Uterus (tissue), 4 donors: ENCODE measurements around the gene ST6GALNAC4. TPM values are rescaled to one million over a fixed set of nuclear protein-coding genes. Genes with fewer than 3 reads are reported as not detected.

Experiments used
- DNase-seq, 2 donors: peaks; one replicate each; pipeline ENCODE4 v3.0.0-alpha.2; 2019 to 2020
- H3K27ac ChIP-seq, 2 donors: fragments of 200-600 bp; sonication (generic); 1 replicate in 1 of 2; 2 replicates in 1 of 2; pipeline ENCODE4 v1.5.1; 2016 to 2018
- H3K27me3 ChIP-seq, 2 donors: fragments of 200-600 bp; sonication (generic); one replicate each; pipeline ENCODE4 v1.5.1; 2018 to 2019; ENCODE audit warnings: control low read depth in 1 of 2
- H3K36me3 ChIP-seq, 2 donors: fragments of 200-600 bp; sonication (generic); one replicate each; pipeline ENCODE4 v1.5.1; 2019; ENCODE audit warnings: control low read depth in 1 of 2
- H3K4me1 ChIP-seq, 2 donors: fragments of 200-600 bp; sonication (generic); one replicate each; pipeline ENCODE4 v1.5.1; 2018 to 2019; ENCODE audit warnings: control low read depth in 1 of 2
- H3K4me3 ChIP-seq, 2 donors: fragments of 200-600 bp; sonication (generic); 1 replicate in 1 of 2; 2 replicates in 1 of 2; pipeline ENCODE4 v1.5.1; 2018 to 2019; ENCODE audit warnings: mild to moderate bottlenecking in 1 of 2
- H3K9me3 ChIP-seq, 2 donors: fragments of 200-600 bp; sonication (generic); one replicate each; pipeline ENCODE4 v1.5.1; 2019; ENCODE audit warnings: control low read depth in 1 of 2
- POLR2A ChIP-seq, 2 donors: fragments of 450-650 bp; IDR thresholded peaks; one replicate each; pipeline ENCODE4 v1.6.1; 2016; ENCODE audit warnings: antibody characterized with exemption in 2 of 2, mild to moderate bottlenecking in 1 of 2, moderate library complexity in 1 of 2
- intact Hi-C: fragments of 100-400 bp; cut with DNase I; formaldehyde crosslinking; loops from one replicate; pipeline ENCODE4 v1.15.1; 2023; ENCODE audit warnings: low total_unique reads
- total RNA-seq, 4 donors: library from RNA; depleted of rRNA in 3 of 4; stranded (reverse); fragments of >200 nt in 3 of 4; gene quantifications; one replicate each; pipeline versions ENCODE4 v1.1.0 to v1.2.4, GENCODE V29; 2014 to 2023
- TF ChIP-seq, protein P1 (sequence below), 4 experiments: fragments of 200-600 bp in 2 of 4; fragments of 450-650 bp in 2 of 4; sonication (generic) in 2 of 4; IDR thresholded peaks; one replicate each; pipeline ENCODE4 v1.5.1; 2016 to 2019; ENCODE audit warnings: antibody characterized with exemption in 4 of 4, mild to moderate bottlenecking in 2 of 4, moderate library complexity in 1 of 4
- donor health status: DM: yes; HTN: yes; CAD: no.

Gene ST6GALNAC4, protein sequence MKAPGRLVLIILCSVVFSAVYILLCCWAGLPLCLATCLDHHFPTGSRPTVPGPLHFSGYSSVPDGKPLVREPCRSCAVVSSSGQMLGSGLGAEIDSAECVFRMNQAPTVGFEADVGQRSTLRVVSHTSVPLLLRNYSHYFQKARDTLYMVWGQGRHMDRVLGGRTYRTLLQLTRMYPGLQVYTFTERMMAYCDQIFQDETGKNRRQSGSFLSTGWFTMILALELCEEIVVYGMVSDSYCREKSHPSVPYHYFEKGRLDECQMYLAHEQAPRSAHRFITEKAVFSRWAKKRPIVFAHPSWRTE
- total RNA-seq, result 10 to 100 TPM in 3 of 4 donors, under 1 TPM in 1; 0.59 to 41.7 (median 20.7) TPM

DNA sequence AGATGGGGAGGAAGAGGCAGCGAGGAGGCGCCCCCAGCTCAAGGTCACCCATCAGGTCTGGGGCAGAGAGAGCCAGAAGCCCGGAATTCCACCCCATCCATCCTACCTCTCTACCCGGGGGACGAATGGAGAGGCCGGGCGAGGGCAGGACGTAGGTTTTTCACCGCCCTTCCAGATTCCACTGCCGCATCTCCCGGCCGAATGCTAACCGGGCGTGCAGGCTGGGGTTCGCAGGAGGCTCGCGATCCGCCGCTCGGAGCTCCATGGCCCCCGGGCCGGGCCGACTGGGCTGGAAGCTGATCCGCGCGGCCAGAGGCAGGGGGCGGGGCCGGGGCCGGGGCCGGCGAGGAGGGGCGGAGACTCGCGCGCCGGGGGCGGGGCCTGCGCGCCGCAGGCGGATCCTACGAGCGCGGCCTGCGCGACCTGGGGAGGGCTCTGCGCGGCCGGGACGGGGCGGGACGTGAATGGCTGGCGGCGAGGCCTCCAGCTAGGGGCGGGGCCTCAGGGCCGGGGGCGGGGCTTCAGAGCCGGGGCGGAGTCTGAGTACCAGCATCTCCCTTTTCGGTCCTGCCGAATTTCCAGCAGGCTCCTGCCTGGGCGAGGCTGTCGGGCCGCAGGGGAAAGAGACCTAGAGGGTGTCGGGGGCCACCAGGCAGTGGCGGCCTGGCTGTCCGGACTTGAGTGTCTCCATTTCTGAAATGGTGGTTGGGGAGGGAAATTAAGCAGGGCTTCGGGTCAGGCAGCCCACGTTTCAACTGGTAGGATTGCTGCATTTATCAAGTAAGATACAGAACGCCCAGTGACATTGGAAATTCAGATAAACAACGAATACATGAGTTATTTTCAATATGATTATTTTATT is at the start of gene ST6GALNAC4:
Gene ST6GALNAC4 (minus strand): TSS at position 322 of the 862 bp plus-strand sequence. CDS start 622 bp downstream, outside the sequence.
- Histone ChIP-seq H3K27ac (peak within 1 kb of the TSS; percentile 70 to 78), H3K4me3 (peak within 1 kb of the TSS; percentile 58 to 81), H3K27me3 (no peaks in the 10 kb centered on the region), H3K4me1 (peaks cover 3 to 4% of the 10 kb centered on the region in 2 donors), H3K9me3 (no peaks in the 10 kb centered on the region), H3K36me3 (no peaks in the 10 kb centered on the region)
- intact Hi-C loops, result no loop called here
- TF ChIP-seq, protein P1, sequence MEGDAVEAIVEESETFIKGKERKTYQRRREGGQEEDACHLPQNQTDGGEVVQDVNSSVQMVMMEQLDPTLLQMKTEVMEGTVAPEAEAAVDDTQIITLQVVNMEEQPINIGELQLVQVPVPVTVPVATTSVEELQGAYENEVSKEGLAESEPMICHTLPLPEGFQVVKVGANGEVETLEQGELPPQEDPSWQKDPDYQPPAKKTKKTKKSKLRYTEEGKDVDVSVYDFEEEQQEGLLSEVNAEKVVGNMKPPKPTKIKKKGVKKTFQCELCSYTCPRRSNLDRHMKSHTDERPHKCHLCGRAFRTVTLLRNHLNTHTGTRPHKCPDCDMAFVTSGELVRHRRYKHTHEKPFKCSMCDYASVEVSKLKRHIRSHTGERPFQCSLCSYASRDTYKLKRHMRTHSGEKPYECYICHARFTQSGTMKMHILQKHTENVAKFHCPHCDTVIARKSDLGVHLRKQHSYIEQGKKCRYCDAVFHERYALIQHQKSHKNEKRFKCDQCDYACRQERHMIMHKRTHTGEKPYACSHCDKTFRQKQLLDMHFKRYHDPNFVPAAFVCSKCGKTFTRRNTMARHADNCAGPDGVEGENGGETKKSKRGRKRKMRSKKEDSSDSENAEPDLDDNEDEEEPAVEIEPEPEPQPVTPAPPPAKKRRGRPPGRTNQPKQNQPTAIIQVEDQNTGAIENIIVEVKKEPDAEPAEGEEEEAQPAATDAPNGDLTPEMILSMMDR (IDR thresholded peaks at IDR 0.05), result no peak
- peak; percentile 47 to 63 for TF ChIP-seq POLR2A (IDR thresholded peaks at IDR 0.05)
- peak; percentile 96 to 98 for DNase-seq

DNA sequence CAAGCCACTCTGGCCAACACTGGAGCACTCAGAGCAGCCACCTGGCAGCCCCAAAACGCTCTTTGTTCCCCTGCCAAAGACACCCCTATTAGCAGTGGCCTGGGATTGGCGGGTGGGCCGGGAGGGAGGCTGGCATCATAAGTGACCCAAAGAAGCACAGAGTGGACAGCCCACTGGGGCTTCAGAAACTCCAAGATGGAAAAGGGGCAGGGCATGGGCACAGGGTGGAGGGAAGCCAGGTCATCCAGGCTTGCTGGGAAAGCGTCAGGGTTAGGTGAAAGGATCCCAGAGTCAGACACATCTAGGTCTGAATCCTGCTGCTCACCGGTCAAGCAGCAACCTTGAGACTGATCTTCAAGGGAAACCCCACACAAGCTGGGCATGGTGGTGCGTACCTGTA is 49.1 kb upstream of the ST6GALNAC4 start:
- Histone ChIP-seq H3K4me3 (no peak overlapping the region), H3K36me3 (no peaks in the 10 kb centered on the region), H3K27ac (peak overlapping the region; percentile 90 to 91), H3K27me3 (no peaks in the 10 kb centered on the region), H3K4me1 (peaks cover 54 to 69% of the 10 kb centered on the region in 2 donors), H3K9me3 (no peaks in the 10 kb centered on the region)
- DNase-seq, result no peak
- no peak for TF ChIP-seq POLR2A (IDR thresholded peaks at IDR 0.05)
- TF ChIP-seq, protein P1 (IDR thresholded peaks at IDR 0.05), result no peak
- intact Hi-C loops, result no loop called here

DNA sequence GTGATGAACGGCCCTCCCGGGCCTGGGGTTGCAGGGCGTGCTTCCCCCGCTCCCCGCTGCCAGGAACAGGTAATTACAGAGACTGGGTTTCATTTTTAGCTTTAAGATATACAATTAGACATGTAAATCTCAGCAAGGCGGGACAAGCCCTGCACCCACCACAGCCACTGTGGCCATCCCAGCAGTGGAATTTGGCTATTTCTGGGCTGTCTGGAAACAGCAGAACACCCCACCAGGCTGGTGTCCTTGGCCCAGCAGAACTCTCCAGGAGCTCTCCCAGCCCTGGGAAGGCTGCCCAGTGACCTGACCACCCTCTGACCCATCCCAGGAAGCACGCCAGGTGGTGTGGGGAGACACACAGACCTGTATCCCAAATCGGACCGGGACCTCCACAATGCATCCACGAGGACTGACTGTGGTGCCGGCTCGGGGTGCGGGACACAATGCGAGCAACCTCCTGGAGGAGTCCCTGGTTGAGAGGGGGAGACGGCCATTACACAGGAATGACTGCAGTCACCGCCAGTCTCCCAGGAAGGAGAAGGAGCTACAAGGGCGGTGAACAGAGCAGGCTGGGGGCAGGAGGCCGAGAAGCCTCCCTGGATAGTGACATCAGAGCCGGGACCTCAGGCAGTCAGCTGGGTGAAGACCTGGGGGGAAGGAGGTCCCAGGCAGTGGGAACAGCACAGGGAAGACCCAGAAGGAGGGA is 46.7 kb upstream of the ST6GALNAC4 start:
- TF ChIP-seq, protein P1 (IDR thresholded peaks at IDR 0.05), result no peak
- TF ChIP-seq POLR2A (IDR thresholded peaks at IDR 0.05), result no peak
- peak; percentile 69 to 74 for DNase-seq
- Histone ChIP-seq H3K27me3 (no peaks in the 10 kb centered on the region), H3K9me3 (no peaks in the 10 kb centered on the region), H3K27ac (peak overlapping the region; percentile 90 to 91), H3K36me3 (no peaks in the 10 kb centered on the region), H3K4me1 (peaks cover 54 to 74% of the 10 kb centered on the region in 2 donors), H3K4me3 (peak overlapping the region in 1 of 2 donors; percentile 3)
- intact Hi-C loops, result no loop called here

DNA sequence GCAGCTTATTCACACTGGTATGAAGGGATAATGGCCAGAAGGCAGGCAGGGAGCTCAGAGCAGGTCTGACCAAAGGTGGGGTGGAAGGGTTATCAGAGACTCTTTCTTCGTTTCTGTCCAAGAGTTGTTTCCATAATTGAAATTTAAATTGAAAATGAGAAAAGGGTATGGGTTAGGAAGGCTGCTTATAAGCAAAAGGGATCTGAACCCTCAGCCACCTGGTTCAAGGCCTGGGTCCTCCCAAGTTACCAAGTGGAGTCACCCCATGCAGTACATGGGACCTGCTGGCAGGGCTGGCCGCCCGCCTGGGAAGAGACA is 46.2 kb upstream of the ST6GALNAC4 start:
- DNase-seq, result no peak
- Histone ChIP-seq H3K36me3 (no peaks in the 10 kb centered on the region), H3K9me3 (no peaks in the 10 kb centered on the region), H3K4me1 (peaks cover 49 to 69% of the 10 kb centered on the region in 2 donors), H3K27ac (peak overlapping the region; percentile 90 to 91), H3K4me3 (no peak overlapping the region), H3K27me3 (no peaks in the 10 kb centered on the region)
- intact Hi-C loops, result no loop called here
- no peak for TF ChIP-seq POLR2A (IDR thresholded peaks at IDR 0.05)
- TF ChIP-seq, protein P1 (IDR thresholded peaks at IDR 0.05), result peak in 1 of 4 experiments; percentile 4
